Hepatocyte (in vitro differentiated cells): ENCODE data around the gene TRAF2. TPM values are rescaled to one million over a fixed set of nuclear protein-coding genes. Genes with fewer than 3 reads are reported as not detected.
"Not testable (repeated sequence)": the region's sequence is repeated elsewhere in the genome, so short reads cannot be mapped to it uniquely, and the experiment has no call there.

ENCODE experiments used
- DNase-seq: peaks from one replicate; pipeline ENCODE4 v3.0.0-alpha.2; 2016; ENCODE audit warnings: low spot score
- H2AFZ ChIP-seq: fragments of 200-600 bp; sonication (generic); 2 replicates; pipeline ENCODE4 v1.6.0; 2016; ENCODE audit warnings: antibody characterized with exemption, mild to moderate bottlenecking
- H3K27ac ChIP-seq: fragments of 200-600 bp; sonication (generic); 2 replicates; pipeline ENCODE4 v1.5.1; 2016; ENCODE audit warnings: mild to moderate bottlenecking
- H3K27me3 ChIP-seq: fragments of 200-600 bp; sonication (generic); 2 replicates; pipeline ENCODE4 v1.6.1; 2016
- H3K36me3 ChIP-seq: fragments of 200-600 bp; sonication (generic); replicated peaks from 2 replicates; pipeline ENCODE4 v1.5.1; 2016; ENCODE audit warnings: low read depth; ENCODE audit not compliant: insufficient read depth
- H3K4me1 ChIP-seq: fragments of 200-600 bp; sonication (generic); 2 replicates; pipeline ENCODE4 v1.5.1; 2016; ENCODE audit warnings: mild to moderate bottlenecking, moderate library complexity; ENCODE audit not compliant: insufficient read depth
- H3K4me2 ChIP-seq: fragments of 200-600 bp; sonication (generic); 2 replicates; pipeline ENCODE4 v1.6.0; 2016
- H3K4me3 ChIP-seq: fragments of 200-600 bp; sonication (generic); 2 replicates; pipeline ENCODE4 v1.5.1; 2016; ENCODE audit warnings: mild to moderate bottlenecking
- H3K79me2 ChIP-seq: fragments of 200-600 bp; sonication (generic); 2 replicates; pipeline ENCODE4 v1.6.0; 2017; ENCODE audit warnings: mild to moderate bottlenecking
- H3K9me2 ChIP-seq: fragments of 200-600 bp; sonication (generic); replicated peaks from 2 replicates; pipeline ENCODE4 v1.6.0; 2017; ENCODE audit warnings: mild to moderate bottlenecking; ENCODE audit not compliant: insufficient read depth
- H3K9me3 ChIP-seq: fragments of 200-600 bp; sonication (generic); 2 replicates; pipeline ENCODE4 v1.5.1; 2016; ENCODE audit warnings: low read depth, mild to moderate bottlenecking
- H4K20me1 ChIP-seq: fragments of 200-600 bp; sonication (generic); 2 replicates; pipeline ENCODE4 v1.6.0; 2016; ENCODE audit warnings: mild to moderate bottlenecking; ENCODE audit not compliant: insufficient read depth, poor library complexity, severe bottlenecking
- CTCF ChIP-seq: fragments of 200-600 bp; sonication (generic); IDR thresholded peaks from 2 replicates; pipeline ENCODE4 v1.5.1; 2016; ENCODE audit warnings: antibody characterized with exemption, mild to moderate bottlenecking; ENCODE audit not compliant: poor library complexity
- EZH2 ChIP-seq: fragments of 200-600 bp; sonication (generic); IDR thresholded peaks from 2 replicates; pipeline ENCODE4 v1.6.1; 2016; ENCODE audit warnings: antibody characterized with exemption, mild to moderate bottlenecking, borderline replicate concordance
- EZH2phosphoT487 ChIP-seq: fragments of 200-600 bp; sonication (generic); IDR thresholded peaks from one replicate; pipeline ENCODE4 v1.6.1; 2018; ENCODE audit warnings: antibody characterized with exemption, mild to moderate bottlenecking, low read depth, moderate library complexity; ENCODE audit not compliant: unreplicated experiment, severe bottlenecking
- WGBS: methylation state at CpG from one replicate; pipeline ENCODE4 v1.1.6; 2016; ENCODE audit warnings: low lambda C conversion rate; ENCODE audit errors: missing lambda C conversion rate; 5-methylcytosine and 5-hydroxymethylcytosine counted together
- polyA plus RNA-seq: library from polyadenylated mRNA; unstranded; fragments of >200 nt; fragmentation: Nextera tagmentation; extraction: Ambion mirVana; gene quantifications from 2 replicates; pipeline ENCODE4 v1.2.1, GENCODE V29; 2016
- total RNA-seq: library from RNA; depleted of rRNA; stranded (reverse); fragments of >200 nt; gene quantifications from 2 replicates; pipeline ENCODE4 v1.2.3, GENCODE V29; 2014

Gene TRAF2
- total and polyA plus RNA-seq, 2 experiments from 2014 or later = 7.6 to 12.4 TPM

- no peak for DNase-seq
- Histone ChIP-seq H3K36me3 (no peaks in the 10 kb centered on the region), H3K9me3 (peaks cover 5% of the 10 kb centered on the region), H3K4me1 (peaks cover 12% of the 10 kb centered on the region), H3K4me2 (no peak overlapping the region), H4K20me1 (peaks cover 14% of the 10 kb centered on the region), H3K9me2 (no peaks in the 10 kb centered on the region), H2AFZ (no peak overlapping the region), H3K4me3 (no peak overlapping the region), H3K79me2 (peaks cover 40% of the 10 kb centered on the region), H3K27me3 (no peaks in the 10 kb centered on the region), H3K27ac (no peak overlapping the region)
- WGBS = 98% methylated on average over 18 of the region's 18 CpGs
- TF ChIP-seq CTCF (no peak), EZH2phosphoT487 (no peak), EZH2 (no peak)
These were observed 18.4 kb upstream of the TRAF2 start for GRCh38 chr9:136867917-136868316.

GRCh38 chr9:136868644-136869043 is 17.7 kb upstream of the TRAF2 start:
- Histone ChIP-seq H3K4me1 (peaks cover 12% of the 10 kb centered on the region), H3K4me3 (no peak overlapping the region), H3K4me2 (no peak overlapping the region), H3K27me3 (no peaks in the 10 kb centered on the region), H3K36me3 (no peaks in the 10 kb centered on the region), H4K20me1 (peaks cover 14% of the 10 kb centered on the region), H3K27ac (no peak overlapping the region), H3K79me2 (peaks cover 35% of the 10 kb centered on the region), H3K9me2 (no peaks in the 10 kb centered on the region), H3K9me3 (peaks cover 5% of the 10 kb centered on the region), H2AFZ (no peak overlapping the region)
- no peak for DNase-seq
- 93% methylated on average over 11 of the region's 11 CpGs for WGBS
- no peak for TF ChIP-seq CTCF
- no peak for TF ChIP-seq EZH2
- TF ChIP-seq EZH2phosphoT487 = no peak

DNA sequence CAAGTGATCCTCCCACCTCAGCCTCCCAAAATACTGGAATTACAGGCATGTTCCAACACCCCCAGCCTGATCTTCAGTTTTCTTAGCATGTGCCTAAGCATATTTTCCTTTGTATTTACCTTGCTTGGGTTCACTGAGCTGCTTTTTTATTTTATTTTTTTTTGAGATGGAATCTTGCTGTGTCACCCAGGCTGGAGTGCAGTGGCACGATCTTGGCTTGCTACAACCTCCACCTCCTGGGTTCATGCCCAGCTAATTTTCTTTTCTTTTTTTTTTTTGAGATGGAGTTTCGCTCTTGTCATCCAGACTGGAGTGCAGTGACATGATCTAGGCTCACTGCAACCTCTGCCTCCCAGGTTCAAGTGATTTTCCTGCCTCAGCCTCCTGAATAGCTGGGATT is 16.7 kb upstream of the TRAF2 start:
- Histone ChIP-seq H3K79me2 (peaks cover 25% of the 10 kb centered on the region), H3K4me1 (peaks cover 11% of the 10 kb centered on the region)
- H3K27me3 ChIP-seq, H3K9me2 ChIP-seq, H4K20me1 ChIP-seq, H3K4me2 ChIP-seq, H3K4me3 ChIP-seq, DNase-seq, H3K9me3 ChIP-seq, H3K27ac ChIP-seq, H3K36me3 ChIP-seq, H2AFZ ChIP-seq: not testable (repeated sequence)
- WGBS = 94% methylated on average over 2 of the region's 2 CpGs

- no peak for DNase-seq
- no peak for TF ChIP-seq EZH2
- no peak for TF ChIP-seq CTCF
- no peak for TF ChIP-seq EZH2phosphoT487
- Histone ChIP-seq H3K27me3 (no peaks in the 10 kb centered on the region), H3K27ac (no peak overlapping the region), H3K4me2 (no peak overlapping the region), H3K4me3 (no peak overlapping the region), H3K4me1 (no peaks in the 10 kb centered on the region), H3K9me2 (no peaks in the 10 kb centered on the region), H3K36me3 (no peaks in the 10 kb centered on the region), H3K9me3 (no peaks in the 10 kb centered on the region), H2AFZ (no peak overlapping the region), H4K20me1 (no peaks in the 10 kb centered on the region), H3K79me2 (no peaks in the 10 kb centered on the region)
- 94% methylated on average over 6 of the region's 6 CpGs for WGBS
These were observed 11.2 kb upstream of the TRAF2 start for GRCh38 chr9:136875155-136875554.
